ENCODE data around the gene FAM20C.

The FAM20C gene

DNA sequence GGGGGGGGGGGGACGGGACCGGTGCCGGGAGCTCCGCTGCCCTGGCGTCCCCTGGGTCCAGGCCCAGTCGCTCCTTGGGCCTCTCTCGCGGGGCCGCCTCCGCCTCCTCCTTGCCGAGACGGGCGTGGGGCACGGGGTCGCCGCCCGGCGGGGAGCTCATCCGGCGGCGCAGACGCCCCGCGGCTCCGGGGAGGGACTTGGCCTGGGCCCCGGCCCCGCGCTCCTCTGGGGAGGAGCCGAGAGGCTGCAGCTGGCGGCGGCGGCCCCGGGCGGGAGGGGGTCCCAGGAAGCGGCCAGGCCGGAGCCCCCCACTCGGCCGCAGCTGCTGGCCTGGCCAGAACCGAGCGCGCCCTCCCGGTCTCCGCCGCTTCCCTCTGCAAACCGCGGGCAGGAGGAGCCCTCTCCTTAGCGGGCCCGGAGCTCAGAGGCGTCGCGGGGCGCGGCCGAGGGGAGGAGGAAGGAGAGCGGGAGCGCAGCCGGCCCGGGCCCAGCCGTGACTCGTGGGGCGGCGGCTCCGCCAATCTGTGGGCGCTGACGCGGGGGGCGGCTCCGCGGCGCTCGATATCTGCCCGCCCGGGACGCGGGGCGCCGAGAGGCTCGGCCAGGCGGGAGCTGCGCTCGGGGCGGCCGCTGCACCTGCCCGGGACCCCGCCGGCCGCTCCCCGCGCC, at the start of gene FAM20C:
Gene FAM20C, plus strand, starts transcription at position 591 of the 669 bp plus-strand sequence. CDS start 629 bp downstream, outside the sequence.
- DNase-seq: peak; percentile 64

GRCh38 chr7:143145-143751, 49.1 kb upstream of the FAM20C start:
- DNase-seq: no peak

GRCh38 chr7:143811-144453, 48.4 kb upstream of the FAM20C start:
- DNase-seq: no peak

DNA sequence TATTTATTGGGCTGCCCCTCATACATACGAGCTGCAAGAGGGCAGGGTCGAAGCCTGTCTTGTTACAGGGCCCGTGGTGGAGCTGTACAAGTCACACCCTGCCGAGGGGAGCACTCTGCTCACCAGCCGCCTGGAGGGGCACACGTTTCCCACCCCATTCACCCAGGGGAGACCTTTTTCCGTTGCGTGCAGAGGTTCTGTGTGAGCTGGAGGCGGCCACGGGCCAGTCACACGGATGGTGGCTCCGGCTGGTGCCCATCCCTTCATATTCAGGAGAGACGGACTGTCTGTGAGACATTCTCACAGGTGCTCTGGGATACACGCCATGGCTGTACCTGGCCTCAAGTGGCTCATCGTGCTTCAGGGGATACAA, 47.9 kb upstream of the FAM20C start:
- no peak for DNase-seq

DNA sequence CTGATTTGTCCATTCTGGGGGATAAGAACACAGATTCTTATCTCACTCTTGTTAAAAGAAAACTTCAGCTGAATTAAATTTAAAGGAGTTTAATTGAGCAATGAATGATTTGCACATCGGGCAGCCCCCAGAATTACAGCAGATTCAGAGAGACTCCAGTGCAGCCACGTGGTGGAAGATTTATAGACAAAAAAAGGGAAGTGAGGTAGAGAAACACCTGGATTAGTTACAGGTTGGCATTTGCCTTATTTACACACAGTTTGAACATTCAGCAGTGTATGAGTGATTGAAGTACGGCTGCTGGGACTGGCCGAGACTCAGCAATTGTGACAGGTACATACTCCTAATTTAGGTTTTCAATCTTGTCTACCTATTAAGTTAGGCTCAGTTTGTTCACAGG, 46.5 kb upstream of the FAM20C start:
- no peak for DNase-seq

DNA sequence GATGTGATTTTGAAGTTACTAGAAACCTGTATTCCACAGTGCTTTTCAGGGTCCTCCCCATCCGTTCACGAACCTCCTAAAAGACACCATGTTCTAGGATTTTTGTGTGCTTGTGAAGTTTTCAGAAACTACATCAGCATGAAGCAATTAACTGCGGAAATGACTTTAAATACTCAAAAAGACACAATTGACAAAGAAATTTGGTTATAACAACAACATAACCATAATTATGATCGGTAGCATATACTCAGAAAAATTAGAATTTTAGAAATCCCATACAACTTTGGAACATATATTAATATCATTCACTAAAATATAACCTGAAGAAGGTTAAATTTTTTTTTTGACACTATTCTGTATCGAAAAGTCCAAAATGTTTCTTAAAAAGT, 43.8 kb upstream of the FAM20C start:
- DNase-seq: no peak

- peak; percentile 99 for DNase-seq
Observed at GRCh38 chr7:148932-149790, 43.2 kb upstream of the FAM20C start.

GRCh38 chr7:149791-150636, 42.4 kb upstream of the FAM20C start:
- no peak for DNase-seq

DNA sequence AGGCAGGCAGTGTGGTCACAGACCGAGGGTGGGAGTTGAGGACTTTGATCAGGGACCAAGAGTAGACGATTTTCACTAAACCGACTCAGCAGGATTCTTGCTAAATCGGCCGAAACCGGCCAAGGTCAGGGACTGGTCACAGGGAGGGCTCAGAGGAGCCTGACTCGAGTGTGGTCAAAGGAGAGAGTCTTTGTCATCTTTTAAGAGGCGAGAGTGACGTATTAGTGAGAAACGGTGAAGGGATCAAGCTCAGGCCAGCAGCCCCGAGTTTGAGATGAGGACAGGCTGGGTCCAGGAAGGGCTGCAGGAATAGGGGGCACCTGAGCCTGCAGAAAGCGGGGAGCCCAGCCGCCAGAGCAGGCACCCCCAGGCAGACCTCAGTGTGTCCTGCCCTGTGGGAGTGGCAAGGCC, 41.6 kb upstream of the FAM20C start:
- no peak for DNase-seq

- DNase-seq: no peak
Observed at GRCh38 chr7:151346-152050, 40.9 kb upstream of the FAM20C start.

DNA sequence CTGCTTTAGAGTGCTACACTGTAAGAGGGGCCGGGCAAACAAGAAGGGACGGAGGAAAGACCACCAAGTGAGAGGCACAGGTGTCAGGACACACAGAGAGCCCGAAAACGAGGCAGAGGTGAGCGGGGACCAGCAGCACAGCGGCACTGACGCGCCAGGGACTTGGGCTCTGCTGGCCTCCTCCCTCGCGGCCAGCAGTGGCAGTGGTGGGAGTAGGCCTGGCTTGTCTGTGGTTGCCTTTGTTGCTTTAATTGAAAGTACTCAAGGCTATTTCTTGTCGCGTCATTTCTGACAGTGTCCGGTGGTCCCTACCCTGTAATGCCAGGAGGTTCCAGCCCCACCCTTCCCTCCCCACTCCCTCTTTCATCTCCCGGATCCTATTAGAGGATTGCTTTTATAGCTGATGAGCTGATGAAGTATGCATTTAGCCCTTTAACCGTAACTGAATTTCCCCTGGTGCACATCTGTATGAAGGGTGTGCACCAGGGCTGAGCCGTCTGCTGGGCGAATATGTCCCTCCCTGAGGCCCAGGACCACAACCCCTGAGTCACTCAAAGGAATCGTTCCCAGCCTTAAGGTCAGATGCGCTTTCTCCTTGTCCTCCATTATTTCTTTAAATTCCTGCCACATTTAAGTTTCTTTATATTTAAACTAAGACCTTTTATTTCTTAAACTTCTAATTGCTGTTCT, 39.5 kb upstream of the FAM20C start:
- DNase-seq: no peak

- DNase-seq: no peak
Observed at GRCh38 chr7:153604-154003, 38.8 kb upstream of the FAM20C start.

- no peak for DNase-seq
Observed at GRCh38 chr7:154096-154799, 38.1 kb upstream of the FAM20C start.

GRCh38 chr7:155469-155900, 36.9 kb upstream of the FAM20C start:
- DNase-seq: no peak

- DNase-seq: no peak
Observed at GRCh38 chr7:156111-157007, 36.0 kb upstream of the FAM20C start.

- DNase-seq: no peak
Observed at GRCh38 chr7:157008-157310, 35.4 kb upstream of the FAM20C start.

- no peak for DNase-seq
Observed at GRCh38 chr7:157771-158625, 34.4 kb upstream of the FAM20C start.

GRCh38 chr7:158771-159170, 33.6 kb upstream of the FAM20C start:
- DNase-seq: no peak

Data from NCI-H345 (cell line).